Measurements from ENCODE around the gene POLR2E. TPM values are rescaled to one million over a fixed set of nuclear protein-coding genes. Genes with fewer than 3 reads are reported as not detected.

POLR2E gene
- total and polyA plus RNA-seq, 2 of the 13 experiments (the other 11 are each of a cell fraction or from before 2014, with no cell fraction given), result 140 to 272 TPM

GRCh38 chr19:1040476-1041271, 54.5 kb downstream of the POLR2E start (continued):
- TF ChIP-seq ZEB1 (IDR thresholded peaks at IDR 0.05; ENCODE audit: insufficient replicate concordance, low read depth) (peak; percentile 73), HMGXB3 (CRISPR knock-in tag; IDR thresholded peaks at IDR 0.05; ENCODE audit: borderline replicate concordance) (peak; percentile 37; the same call in 1 of the 2 replicates), TFAP4 (IDR thresholded peaks at IDR 0.05; ENCODE audit: borderline replicate concordance, low read depth) (peak; percentile 95), PAXIP1 (CRISPR knock-in tag; conservative IDR thresholded peaks at IDR 0.05) (0 out of 2 replicates have a peak, but pooled peaks have one; percentile 31), SRSF1 (optimal IDR thresholded peaks at IDR 0.05; ENCODE audit: low read depth, low read length) (no peak), PITX1 (CRISPR knock-in tag; IDR thresholded peaks at IDR 0.05) (peak; percentile 96), CREB1 (IDR thresholded peaks at IDR 0.05) (peak; percentile 24; the same call in 1 of the 2 replicates), CREB1 (CRISPR knock-in tag; IDR thresholded peaks at IDR 0.05) (peak; percentile 72; the same call in 1 of the 2 replicates), PBX3 (CRISPR knock-in tag; IDR thresholded peaks at IDR 0.05; ENCODE audit: borderline replicate concordance) (peak; percentile 81; the same call in 1 of the 2 replicates), ZNF652 (CRISPR knock-in tag; IDR thresholded peaks at IDR 0.05; ENCODE audit: borderline replicate concordance, low read depth) (peak; percentile 97), ZNF335 (CRISPR knock-in tag; IDR thresholded peaks at IDR 0.05) (0 out of 2 replicates have a peak, but pooled peaks have one; percentile 33), DRAP1 (CRISPR knock-in tag; IDR thresholded peaks at IDR 0.05) (0 out of 2 replicates have a peak, but pooled peaks have one; percentile 6), TBX3 (IDR thresholded peaks at IDR 0.05; ENCODE audit: borderline replicate concordance) (0 out of 2 replicates have a peak, but pooled peaks have one; percentile 35), NFYC (CRISPR knock-in tag; IDR thresholded peaks at IDR 0.05) (peak; percentile 98), MXI1 (IDR thresholded peaks at IDR 0.05; ENCODE audit: borderline replicate concordance, low read depth, low read length) (peak; percentile 48; the same call in 1 of the 3 replicates), MED1 (CRISPR knock-in tag; IDR thresholded peaks at IDR 0.05) (0 out of 2 replicates have a peak, but pooled peaks have one; percentile 28), AGO1 (IDR thresholded peaks at IDR 0.05; ENCODE audit: low read depth, low read length, poor library complexity, severe bottlenecking) (peak; percentile 24), ZNF629 (CRISPR knock-in tag; conservative IDR thresholded peaks at IDR 0.05) (peak; percentile 96), RFXANK (CRISPR knock-in tag; IDR thresholded peaks at IDR 0.05) (no peak)
